Activated CD4-positive, alpha-beta memory T cell treated with anti-CD3 and anti-CD28 coated beads for 36 hours (primary cell): ENCODE data around the gene IFNL4. TPM values are rescaled to one million over a fixed set of nuclear protein-coding genes. Genes with fewer than 3 reads are reported as not detected.
"Not testable (repeated sequence)": the region's sequence is repeated elsewhere in the genome, so short reads cannot be mapped to it uniquely, and the experiment has no call there.

Experiments used
- CTCF ChIA-PET: fragments of 350-600 bp; sonication (Branson Sonifier 250); formaldehyde crosslinking; loops from one replicate; lab custom pipeline; 2021; ENCODE audit warnings: antibody characterized with exemption, inconsistent platforms; lab: Charles Lee
- POLR2A ChIA-PET: fragments of 350-600 bp; sonication (Branson Sonifier 250); formaldehyde crosslinking; loops from one replicate; lab custom pipeline; 2021; ENCODE audit warnings: antibody characterized with exemption; lab: Charles Lee
- DNase-seq: peaks from one replicate; pipeline ENCODE4 v3.0.0-alpha.2; 2020
- H3K27ac Mint-ChIP-seq: one replicate; pipeline ENCODE4 v1.8.0; 2021; ENCODE audit warnings: mixed read lengths
- H3K27me3 Mint-ChIP-seq: one replicate; pipeline ENCODE4 v1.8.0; 2021; ENCODE audit warnings: mixed read lengths
- H3K36me3 Mint-ChIP-seq: one replicate; pipeline ENCODE4 v1.8.0; 2021; ENCODE audit warnings: mixed read lengths
- H3K4me1 Mint-ChIP-seq: one replicate; pipeline ENCODE4 v1.8.0; 2021; ENCODE audit warnings: low read depth, mixed read lengths
- H3K4me3 Mint-ChIP-seq: one replicate; pipeline ENCODE4 v1.8.0; 2021; ENCODE audit warnings: mild to moderate bottlenecking, mixed read lengths
- H3K9me3 Mint-ChIP-seq: one replicate; pipeline ENCODE4 v1.8.0; 2021; ENCODE audit warnings: mixed read lengths
- intact Hi-C: fragments of 100-400 bp; cut with micrococcal nuclease; formaldehyde crosslinking; loops from one replicate; pipeline ENCODE4 v1.15.1; 2023
- total RNA-seq, 2 experiments: library from RNA; stranded (reverse); gene quantifications; one replicate each; pipeline ENCODE4 v1.2.3, GENCODE V29; 2021

Gene IFNL4
- total RNA-seq, 2 experiments from 2014 or later: not detected

- H3K9me3 Mint-ChIP-seq, POLR2A ChIA-PET, H3K4me1 Mint-ChIP-seq, H3K36me3 Mint-ChIP-seq, CTCF ChIA-PET, DNase-seq, H3K27me3 Mint-ChIP-seq, H3K4me3 Mint-ChIP-seq, intact Hi-C loops, H3K27ac Mint-ChIP-seq: not testable (repeated sequence)
Observed at GRCh38 chr19:39269369-39269768, 20.7 kb upstream of the IFNL4 start.

- POLR2A ChIA-PET, intact Hi-C loops, H3K9me3 Mint-ChIP-seq, CTCF ChIA-PET, H3K27ac Mint-ChIP-seq, H3K4me3 Mint-ChIP-seq, H3K36me3 Mint-ChIP-seq, DNase-seq, H3K4me1 Mint-ChIP-seq: not testable (repeated sequence)
- peaks cover 15% of the 10 kb centered on the region for H3K27me3 Mint-ChIP-seq
Observed at GRCh38 chr19:39268531-39269223, 20.0 kb upstream of the IFNL4 start.

GRCh38 chr19:39268085-39268484, 19.4 kb upstream of the IFNL4 start, which contains the start of gene IFNL2:
Gene IFNL2 (plus strand): TSS chr19:39268396. CDS start chr19:39268569, 173 bp downstream.
- intact Hi-C loops, H3K27ac Mint-ChIP-seq, H3K4me3 Mint-ChIP-seq, H3K36me3 Mint-ChIP-seq, H3K9me3 Mint-ChIP-seq, POLR2A ChIA-PET, DNase-seq, H3K4me1 Mint-ChIP-seq: not testable (repeated sequence)
- peaks cover 21% of the 10 kb centered on the region for H3K27me3 Mint-ChIP-seq
- CTCF ChIA-PET: interaction anchor here (0.7 kb wide), 1 partner anchor 794 kb away, joined by 3 read pairs; no protein-coding TSS in a partner anchor

GRCh38 chr19:39265321-39265916, 16.8 kb upstream of the IFNL4 start:
- H3K4me3 Mint-ChIP-seq: no peak overlapping the region
- H3K27me3 Mint-ChIP-seq: peaks cover 25% of the 10 kb centered on the region
- H3K4me1 Mint-ChIP-seq: no peaks in the 10 kb centered on the region
- H3K36me3 Mint-ChIP-seq: no peaks in the 10 kb centered on the region
- intact Hi-C loops: no loop called here
- ChIA-PET POLR2A (no interaction called here), CTCF (no interaction called here)
- H3K27ac Mint-ChIP-seq: no peak overlapping the region
- H3K9me3 Mint-ChIP-seq: no peaks in the 10 kb centered on the region
- peak; percentile 15 for DNase-seq

- no peaks in the 10 kb centered on the region for H3K9me3 Mint-ChIP-seq
- ChIA-PET CTCF (no interaction called here), POLR2A (no interaction called here)
- H3K27ac Mint-ChIP-seq: no peak overlapping the region
- peaks cover 27% of the 10 kb centered on the region for H3K27me3 Mint-ChIP-seq
- H3K4me3 Mint-ChIP-seq: no peak overlapping the region
- no peak for DNase-seq
- no peaks in the 10 kb centered on the region for H3K36me3 Mint-ChIP-seq
- no peaks in the 10 kb centered on the region for H3K4me1 Mint-ChIP-seq
- intact Hi-C loops: no loop called here
Observed at GRCh38 chr19:39264306-39265290, 15.9 kb upstream of the IFNL4 start.

- H3K9me3 Mint-ChIP-seq: no peaks in the 10 kb centered on the region
- no peak overlapping the region for H3K27ac Mint-ChIP-seq
- ChIA-PET POLR2A (no interaction called here), CTCF (no interaction called here)
- intact Hi-C loops: no loop called here
- no peak overlapping the region for H3K4me3 Mint-ChIP-seq
- H3K27me3 Mint-ChIP-seq: peaks cover 27% of the 10 kb centered on the region
- no peaks in the 10 kb centered on the region for H3K36me3 Mint-ChIP-seq
- H3K4me1 Mint-ChIP-seq: no peaks in the 10 kb centered on the region
- DNase-seq: no peak
Observed at GRCh38 chr19:39263912-39264305, 15.3 kb upstream of the IFNL4 start.

GRCh38 chr19:39262496-39262895, 13.8 kb upstream of the IFNL4 start:
- no peak overlapping the region for H3K4me3 Mint-ChIP-seq
- H3K27ac Mint-ChIP-seq: no peak overlapping the region
- H3K27me3 Mint-ChIP-seq: peaks cover 27% of the 10 kb centered on the region
- POLR2A ChIA-PET: interaction anchor here (0.9 kb wide), 1 partner anchor 25 kb away, joined by 3 read pairs; no protein-coding TSS in a partner anchor
- no peaks in the 10 kb centered on the region for H3K36me3 Mint-ChIP-seq
- CTCF ChIA-PET: no interaction called here
- H3K4me1 Mint-ChIP-seq: peaks cover 5% of the 10 kb centered on the region
- intact Hi-C loops: no loop called here
- DNase-seq: no peak
- no peaks in the 10 kb centered on the region for H3K9me3 Mint-ChIP-seq

- POLR2A ChIA-PET: interaction anchor here (0.9 kb wide), 1 partner anchor 26 kb away, joined by 3 read pairs; no protein-coding TSS in a partner anchor
- H3K27me3 Mint-ChIP-seq: peaks cover 27% of the 10 kb centered on the region
Observed at GRCh38 chr19:39261704-39262103, 13.0 kb upstream of the IFNL4 start.

GRCh38 chr19:39257227-39257626, 8.6 kb upstream of the IFNL4 start:
- no peaks in the 10 kb centered on the region for H3K9me3 Mint-ChIP-seq
- H3K4me1 Mint-ChIP-seq: peaks cover 5% of the 10 kb centered on the region
- POLR2A ChIA-PET: no interaction called here
- intact Hi-C loops: no loop called here
- no peak overlapping the region for H3K4me3 Mint-ChIP-seq
- no peaks in the 10 kb centered on the region for H3K36me3 Mint-ChIP-seq
- no peak overlapping the region for H3K27ac Mint-ChIP-seq
- CTCF ChIA-PET: no interaction called here
- no peak for DNase-seq
- peaks cover 5% of the 10 kb centered on the region for H3K27me3 Mint-ChIP-seq

More at GRCh38 chr19:39261704-39262103, 13.0 kb upstream of the IFNL4 start:
- intact Hi-C loops: no loop called here
- Mint-ChIP-seq H3K36me3 (no peaks in the 10 kb centered on the region), H3K4me3 (no peak overlapping the region), H3K4me1 (peaks cover 5% of the 10 kb centered on the region), H3K9me3 (no peaks in the 10 kb centered on the region), H3K27ac (no peak overlapping the region)
- CTCF ChIA-PET: interaction anchor here (1.1 kb wide), 1 partner anchor 24 kb away, joined by 3 read pairs; no protein-coding TSS in a partner anchor
- DNase-seq: no peak

GRCh38 chr19:39254531-39255345, 6.1 kb upstream of the IFNL4 start:
- intact Hi-C loops: no loop called here
- Mint-ChIP-seq H3K4me1 (peaks cover 5% of the 10 kb centered on the region), H3K4me3 (no peak overlapping the region), H3K27ac (no peak overlapping the region), H3K36me3 (no peaks in the 10 kb centered on the region), H3K27me3 (peaks cover 2% of the 10 kb centered on the region), H3K9me3 (no peaks in the 10 kb centered on the region)
- CTCF ChIA-PET: no interaction called here
- no peak for DNase-seq
- POLR2A ChIA-PET: no interaction called here

- POLR2A ChIA-PET: no interaction called here
- Mint-ChIP-seq H3K9me3 (no peaks in the 10 kb centered on the region), H3K4me3 (no peak overlapping the region), H3K27ac (no peak overlapping the region), H3K4me1 (peaks cover 5% of the 10 kb centered on the region), H3K36me3 (no peaks in the 10 kb centered on the region), H3K27me3 (peaks cover 3% of the 10 kb centered on the region)
- CTCF ChIA-PET: interaction anchor here (0.5 kb wide), 1 partner anchor 162 kb away, joined by 3 read pairs; no protein-coding TSS in a partner anchor
- intact Hi-C loops: no loop called here
- no peak for DNase-seq
Observed at GRCh38 chr19:39253374-39254149, 4.9 kb upstream of the IFNL4 start.
